H1 (cell line): ENCODE measurements around the gene CDIPT. TPM values are rescaled to one million over a fixed set of nuclear protein-coding genes. Genes with fewer than 3 reads are reported as not detected.

Experiments
- CTCF ChIA-PET: fragments of 300-600 bp; sonication (Branson Sonifier 250); formaldehyde crosslinking; loops from one replicate; lab custom pipeline; 2021; ENCODE audit not compliant: partially characterized antibody; lab: Charles Lee
- POLR2A ChIA-PET: fragments of 300-600 bp; sonication (Branson Sonifier 250); formaldehyde crosslinking; loops from one replicate; lab custom pipeline; 2021; ENCODE audit warnings: inconsistent platforms; ENCODE audit not compliant: partially characterized antibody; lab: Charles Lee
- DNase-seq, 2 experiments: peaks; one replicate each; pipeline versions ENCODE4 v3.0.0 to v3.0.0-alpha.2; 2010 to 2022; ENCODE audit warnings: low spot score in 2 of 2, low read depth in 1 of 2, mixed read lengths in 1 of 2
- FAIRE-seq: peaks from 2 replicates; lab custom pipeline; 2011; peaks lifted over from hg19 to GRCh38; lab: Jason Lieb, UNC
- H2AFZ ChIP-seq: 2 replicates; pipeline ENCODE4 v1.8.1; 2012; ENCODE audit warnings: low read length, inconsistent platforms
- H2AK5ac ChIP-seq: 2 replicates; pipeline ENCODE4 v1.6.1; 2013; ENCODE audit warnings: low read depth, low read length
- H2BK120ac ChIP-seq: replicated peaks from 2 replicates; pipeline ENCODE3; 2013; ENCODE audit warnings: low read depth, low read length, inconsistent platforms
- H2BK12ac ChIP-seq: 2 replicates; pipeline ENCODE4 v1.6.1; 2013; ENCODE audit warnings: low read depth, low read length
- H2BK15ac ChIP-seq: 2 replicates; pipeline ENCODE4 v1.6.1; 2013; ENCODE audit warnings: low read length
- H2BK20ac ChIP-seq: 2 replicates; pipeline ENCODE4 v1.6.1; 2013; ENCODE audit warnings: low read length
- H2BK5ac ChIP-seq: 2 replicates; pipeline ENCODE4 v1.6.1; 2013; ENCODE audit warnings: low read depth, low read length
- H3K14ac ChIP-seq: 2 replicates; pipeline ENCODE4 v1.6.1; 2013; ENCODE audit warnings: inconsistent platforms; ENCODE audit not compliant: insufficient read length
- H3K18ac ChIP-seq: 2 replicates; pipeline ENCODE4 v1.6.1; 2013; ENCODE audit warnings: low read length; ENCODE audit errors: extremely low read depth
- H3K23ac ChIP-seq: 2 replicates; pipeline ENCODE4 v1.6.1; 2013; ENCODE audit warnings: inconsistent platforms; ENCODE audit not compliant: insufficient read length
- H3K23me2 ChIP-seq: 2 replicates; pipeline ENCODE4 v1.6.1; 2013; ENCODE audit warnings: low read depth, low read length
- H3K27ac ChIP-seq: 2 replicates; pipeline ENCODE4 v1.6.1; 2011; ENCODE audit warnings: low read depth, low read length, inconsistent platforms
- H3K27me3 ChIP-seq, 4 experiments: replicated peaks in 1 of 4; 1 replicate in 1 of 4; 2 replicates in 3 of 4; pipeline versions ENCODE4 v1.6.1 to v1.8.1; 2011 to 2013; ENCODE audit warnings: low read length in 3 of 4, mild to moderate bottlenecking in 3 of 4, inconsistent platforms in 2 of 4, mixed read lengths in 2 of 4, moderate library complexity in 1 of 4; ENCODE audit not compliant: control insufficient read depth in 3 of 4, insufficient read depth in 3 of 4; ENCODE audit errors: extremely low read depth in 1 of 4
- H3K36me3 ChIP-seq, 4 experiments: 2 replicates each; pipeline versions ENCODE4 v1.6.1 to v1.8.1; 2011 to 2013; ENCODE audit warnings: mild to moderate bottlenecking in 4 of 4, low read length in 3 of 4, moderate library complexity in 2 of 4, control low read depth in 1 of 4, inconsistent platforms in 1 of 4; ENCODE audit not compliant: insufficient read depth in 4 of 4, control insufficient read depth in 2 of 4
- H3K4ac ChIP-seq: replicated peaks from 2 replicates; pipeline ENCODE3; 2013; ENCODE audit warnings: low read length, low read depth, mixed read lengths, inconsistent platforms; ENCODE audit not compliant: insufficient read length
- H3K4me1 ChIP-seq, 4 experiments: replicated peaks in 1 of 4; 1 replicate in 1 of 4; 2 replicates in 3 of 4; pipeline versions ENCODE4 v1.6.1 to v1.8.1; 2011 to 2013; ENCODE audit warnings: low read length in 3 of 4, inconsistent platforms in 2 of 4, mixed read lengths in 1 of 4; ENCODE audit not compliant: insufficient read depth in 4 of 4, control insufficient read depth in 3 of 4
- H3K4me2 ChIP-seq, 2 experiments: 2 replicates each; pipeline versions ENCODE4 v1.6.1 to v1.8.1; 2011 to 2013; ENCODE audit warnings: low read depth in 2 of 2, low read length in 2 of 2, control low read depth in 1 of 2, inconsistent platforms in 1 of 2, mild to moderate bottlenecking in 1 of 2; ENCODE audit not compliant: insufficient read depth in 1 of 2
- H3K4me3 ChIP-seq, 4 experiments: fragments of 200-600, 300-600 bp in 1 of 4; sonication (generic), shearing (Covaris generic), sonication (Bioruptor Twin) in 1 of 4; 2 replicates each; pipeline versions ENCODE4 v1.5.1 to v1.8.1; 2011 to 2016; ENCODE audit warnings: low read length in 4 of 4, low read depth in 3 of 4, control low read depth in 2 of 4, inconsistent platforms in 2 of 4, mild to moderate bottlenecking in 2 of 4, mixed read lengths in 1 of 4, moderate library complexity in 1 of 4; ENCODE audit not compliant: insufficient read depth in 2 of 4; ENCODE audit errors: extremely low read depth in 1 of 4
- H3K56ac ChIP-seq: replicated peaks from 2 replicates; pipeline ENCODE3; 2013; ENCODE audit warnings: low read depth, mild to moderate bottlenecking, mixed read lengths, low read length, inconsistent platforms; ENCODE audit not compliant: insufficient read length
- H3K79me1 ChIP-seq: 2 replicates; pipeline ENCODE4 v1.6.1; 2013; ENCODE audit warnings: low read depth, low read length, control low read depth
- H3K79me2 ChIP-seq, 2 experiments: 2 replicates each; pipeline versions ENCODE4 v1.6.1 to v1.8.1; 2012 to 2013; ENCODE audit warnings: low read length in 2 of 2, mild to moderate bottlenecking in 2 of 2, inconsistent platforms in 1 of 2; ENCODE audit not compliant: insufficient read depth in 2 of 2, control insufficient read depth in 1 of 2
- H3K9ac ChIP-seq, 4 experiments: replicated peaks in 1 of 4; 1 replicate in 1 of 4; 2 replicates in 3 of 4; pipeline versions ENCODE4 v1.6.1 to v1.8.1; 2011 to 2013; ENCODE audit warnings: low read depth in 3 of 4, low read length in 3 of 4, control low read depth in 2 of 4, mild to moderate bottlenecking in 2 of 4, moderate library complexity in 2 of 4, inconsistent platforms in 1 of 4; ENCODE audit errors: extremely low read depth in 1 of 4
- H3K9me3 ChIP-seq, 2 experiments: 2 replicates each; pipeline versions ENCODE4 v1.6.1 to v1.8.1; 2012 to 2013; ENCODE audit warnings: mild to moderate bottlenecking in 2 of 2, moderate library complexity in 2 of 2, control low read depth in 1 of 2, inconsistent platforms in 1 of 2, low read depth in 1 of 2, low read length in 1 of 2, mixed read lengths in 1 of 2; ENCODE audit not compliant: insufficient read depth in 2 of 2
- H4K20me1 ChIP-seq, 2 experiments: replicated peaks in 1 of 2; 2 replicates each; pipeline versions ENCODE3 to v1.8.1; 2011 to 2013; ENCODE audit warnings: inconsistent platforms in 2 of 2, low read length in 2 of 2, mild to moderate bottlenecking in 1 of 2; ENCODE audit not compliant: insufficient read depth in 2 of 2, control insufficient read depth in 1 of 2
- H4K5ac ChIP-seq: 2 replicates; pipeline ENCODE4 v1.6.1; 2013; ENCODE audit warnings: low read length, low read depth, mixed read lengths, inconsistent platforms; ENCODE audit not compliant: insufficient read length
- H4K8ac ChIP-seq: 2 replicates; pipeline ENCODE4 v1.8.0; 2013; ENCODE audit warnings: mild to moderate bottlenecking, moderate library complexity, low read length, inconsistent platforms; ENCODE audit not compliant: insufficient read depth; ENCODE audit errors: extremely low read depth
- H4K91ac ChIP-seq: replicated peaks from 2 replicates; pipeline ENCODE3; 2013; ENCODE audit warnings: low read length, mixed read lengths, inconsistent platforms; ENCODE audit not compliant: insufficient read length
- BCL11A ChIP-seq, 2 experiments: IDR thresholded peaks; one replicate each; pipeline ENCODE4 v1.6.1; 2011; ENCODE audit warnings: low read depth in 2 of 2, low read length in 2 of 2, mild to moderate bottlenecking in 2 of 2
- BRCA1 ChIP-seq: IDR thresholded peaks from 2 replicates; pipeline ENCODE4 v1.6.1; 2012; ENCODE audit warnings: low read depth, low read length, improper control_type of control experiment
- CBX5 ChIP-seq: fragments of 300-800, 300-1000 bp; sonication (generic); IDR thresholded peaks from 2 replicates; pipeline ENCODE4 v1.7.1; 2016; ENCODE audit warnings: antibody characterized with exemption, low read length, low read depth
- CBX8 ChIP-seq: fragments of 300-800, 300-1000 bp; sonication (generic); IDR thresholded peaks from 2 replicates; pipeline ENCODE4 v1.7.1; 2016; ENCODE audit warnings: low read depth, low read length, borderline replicate concordance
- CEBPB ChIP-seq: IDR thresholded peaks from 2 replicates; pipeline ENCODE4 v1.6.1; 2012; ENCODE audit warnings: low read depth, low read length
- CREB1 ChIP-seq: IDR thresholded peaks from 2 replicates; pipeline ENCODE4 v1.6.1; 2012; ENCODE audit warnings: inconsistent platforms
- E2F6 ChIP-seq: IDR thresholded peaks from 2 replicates; pipeline ENCODE4 v1.6.1; 2012; ENCODE audit warnings: inconsistent platforms
- HDAC2 ChIP-seq, 2 experiments: fragments of 300-600 bp in 1 of 2; sonication (generic) in 1 of 2; IDR thresholded peaks; 2 replicates each; pipeline ENCODE4 v1.6.1; 2011 to 2012; ENCODE audit warnings: low read depth in 2 of 2, low read length in 2 of 2, mild to moderate bottlenecking in 2 of 2, moderate library complexity in 2 of 2, borderline replicate concordance in 1 of 2, inconsistent platforms in 1 of 2
- HDAC6 ChIP-seq: IDR thresholded peaks from one replicate; pipeline ENCODE4 v1.7.1; 2012; ENCODE audit warnings: low read depth, mild to moderate bottlenecking, inconsistent platforms, low read length, moderate library complexity
- KDM4A ChIP-seq: IDR thresholded peaks from one replicate; pipeline ENCODE4 v1.7.1; 2012; ENCODE audit warnings: low read depth, mild to moderate bottlenecking, moderate library complexity, low read length, inconsistent platforms; ENCODE audit not compliant: severe bottlenecking
- RNF2 ChIP-seq: fragments of 200-900, 300-1000 bp; sonication (generic); IDR thresholded peaks from 2 replicates; pipeline ENCODE4 v1.7.1; 2016; ENCODE audit warnings: borderline replicate concordance, low read depth, mild to moderate bottlenecking, antibody characterized with exemption, low read length; ENCODE audit not compliant: poor library complexity, severe bottlenecking; ENCODE audit errors: missing control alignments
- SIRT6 ChIP-seq: IDR thresholded peaks from one replicate; pipeline ENCODE4 v1.7.1; 2012; ENCODE audit warnings: low read length, inconsistent platforms
- TCF12 ChIP-seq: IDR thresholded peaks from 2 replicates; pipeline ENCODE4 v1.6.1; 2011; ENCODE audit warnings: low read depth, mild to moderate bottlenecking, low read length
- YY1 ChIP-seq: IDR thresholded peaks from 2 replicates; pipeline ENCODE4 v1.6.1; 2011; ENCODE audit warnings: low read depth, mild to moderate bottlenecking, low read length
- WGBS, 2 experiments: shearing (Covaris generic) in 1 of 2; methylation state at CpG; one replicate each; pipeline versions ENCODE4 v1.1.6 to v1.1.7; 2013 to 2015; ENCODE audit warnings: low lambda C conversion rate in 2 of 2, mixed read lengths in 2 of 2, inconsistent platforms in 1 of 2, low coverage in 1 of 2, missing lambda C conversion rate in 1 of 2; ENCODE audit not compliant: insufficient replicate concordance in 2 of 2, insufficient coverage in 1 of 2, insufficient read length in 1 of 2; ENCODE audit errors: extremely low coverage in 1 of 2, missing lambda C conversion rate in 1 of 2; 5-methylcytosine and 5-hydroxymethylcytosine counted together
- polyA plus RNA-seq, 7 experiments: library from polyadenylated mRNA; depleted of rRNA in 3 of 7; stranded (reverse) in 5 of 7; unstranded in 2 of 7; fragments of >200 nt in 5 of 7; fragments of 200-250 nt in 2 of 7; gene quantifications; 1 replicate in 5 of 7; 2 replicates in 1 of 7; 4 replicates in 1 of 7; pipeline versions ENCODE4 v1.2.1 to v1.2.3, GENCODE V29; 2011 to 2013; ENCODE audit warnings: missing spikeins in 2 of 7, mixed read lengths in 2 of 7
- total RNA-seq: library from RNA; stranded (reverse); fragmentation: NEBNext Ultra II Directional; extraction: Animal tissue kit (Norgen Biotek cat#: 25700); gene quantifications from 2 replicates; pipeline ENCODE4 v1.2.1, GENCODE V29; 2021

CDIPT gene
- total and polyA plus RNA-seq, 2 of the 8 experiments (the other 6 are each of a cell fraction or from before 2014, with no cell fraction given), result 69.2 to 140 TPM

GRCh38 chr16:29837841-29838240 is 25.2 kb downstream of the CDIPT start:
- ChIA-PET POLR2A (interaction anchor here (1.0 to 12.7 kb wide), 3 partner anchors 9 to 16 kb away, joined by 3 to 167 read pairs (median 5); partner anchors contain the start of genes MVP and PAGR1), CTCF (interaction anchor here (2.8 kb wide), 1 partner anchor 18 kb away, joined by 9 read pairs; the partner anchor contains the start of gene MVP)
- no peak overlapping the region for H3K4ac ChIP-seq
- no peak overlapping the region for H4K8ac ChIP-seq
- H3K36me3 ChIP-seq, result no peaks in the 10 kb centered on the region
- H3K23ac ChIP-seq, result no peak overlapping the region
- H3K9ac ChIP-seq, result no peak overlapping the region
- no peaks in the 10 kb centered on the region for H3K23me2 ChIP-seq
- H2BK15ac ChIP-seq, result no peak overlapping the region
- H2AK5ac ChIP-seq, result no peak overlapping the region
- no peak for DNase-seq
- TF ChIP-seq CEBPB (no peak), BCL11A (IDR thresholded peaks at IDR 0.05; ENCODE audit: low read depth in 2 of 2, low read length in 2 of 2) (no peak), YY1 (no peak), CBX8 (no peak), E2F6 (no peak), KDM4A (no peak), TCF12 (no peak), SIRT6 (no peak), RNF2 (no peak), CBX5 (no peak), HDAC6 (no peak), BRCA1 (no peak), HDAC2 (IDR thresholded peaks at IDR 0.05; ENCODE audit: borderline replicate concordance in 1 of 2, low read depth in 2 of 2, low read length in 2 of 2) (no peak), CREB1 (no peak)
- H4K91ac ChIP-seq, result no peak overlapping the region
- H3K27me3 ChIP-seq, result no peaks in the 10 kb centered on the region
- no peaks in the 10 kb centered on the region for H3K9me3 ChIP-seq
- FAIRE-seq, result no peak
- H2BK12ac ChIP-seq, result no peak overlapping the region
- no peak overlapping the region for H3K4me2 ChIP-seq
- H3K79me2 ChIP-seq, result no peaks in the 10 kb centered on the region
- no peak overlapping the region for H2BK5ac ChIP-seq
- no peak overlapping the region for H3K18ac ChIP-seq
- no peak overlapping the region for H4K5ac ChIP-seq
- H3K4me1 ChIP-seq, result peaks cover 0 to 2% (median 0%) of the 10 kb centered on the region in 4 experiments; a peak in 1 of 7 replicates
- no peak overlapping the region for H2BK120ac ChIP-seq
- WGBS, 2 experiments, result 89% methylated on average over 5 of the region's 5 CpGs; no CpG with 5 or more reads in 1 of the 2 experiments
- no peaks in the 10 kb centered on the region for H3K79me1 ChIP-seq
- H3K14ac ChIP-seq, result no peak overlapping the region
- no peak overlapping the region for H2BK20ac ChIP-seq
- H3K27ac ChIP-seq, result no peak overlapping the region
- no peak overlapping the region for H3K4me3 ChIP-seq
- no peak overlapping the region for H3K56ac ChIP-seq
- no peak overlapping the region for H2AFZ ChIP-seq
- no peaks in the 10 kb centered on the region for H4K20me1 ChIP-seq
